ENCODE data around the gene PIGM.

- TF ChIP-seq CTCF (IDR thresholded peaks at IDR 0.05) (no peak), POLR2A (IDR thresholded peaks at IDR 0.05) (no peak)
Observed at GRCh38 chr1:160043543-160043942, 11.8 kb upstream of the PIGM start.

Measured in right lobe of liver (tissue), 4 donors.